Amniotic stem cell (primary cell): ENCODE data around the gene BOC.

Experiments
- DNase-seq: peaks from one replicate; lab custom pipeline; 2025; lab: John Stamatoyannopoulos, UW

BOC gene

DNA sequence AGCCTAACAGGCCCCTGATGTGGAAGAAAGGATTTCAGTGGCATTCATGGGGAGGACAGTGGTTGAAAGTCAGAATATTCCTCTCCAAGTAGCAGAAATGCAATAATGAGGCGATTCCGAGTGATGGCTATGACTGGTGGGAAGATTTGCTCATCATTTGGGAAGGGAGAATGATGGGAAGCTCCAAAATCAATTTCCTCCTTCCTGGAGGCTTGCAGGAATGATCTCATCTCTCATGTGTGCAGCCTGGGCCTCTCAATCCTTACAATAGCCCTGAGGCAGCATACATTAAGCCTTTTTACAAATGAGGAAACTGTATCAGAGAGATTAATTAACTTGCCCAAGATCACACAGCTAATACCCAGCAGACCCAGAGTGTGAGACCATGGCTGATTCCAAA, 58.7 kb downstream of the BOC start:
- no peak for DNase-seq

DNA sequence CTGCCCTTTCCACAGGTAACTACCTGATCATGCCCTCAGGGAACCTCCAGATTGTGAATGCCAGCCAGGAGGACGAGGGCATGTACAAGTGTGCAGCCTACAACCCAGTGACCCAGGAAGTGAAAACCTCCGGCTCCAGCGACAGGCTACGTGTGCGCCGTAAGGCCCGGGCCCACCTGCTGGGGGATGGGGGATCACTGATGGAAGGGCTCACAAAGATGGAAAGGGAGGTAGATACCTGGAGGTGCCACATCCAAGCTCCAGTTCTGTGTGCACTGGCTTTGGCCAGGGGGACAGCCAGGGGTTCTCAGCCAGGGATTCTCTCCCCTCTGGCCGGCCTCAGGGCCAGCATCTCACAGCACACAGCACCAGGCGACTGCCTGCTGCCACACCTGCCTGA, 59.4 kb downstream of the BOC start:
- DNase-seq = no peak

DNA sequence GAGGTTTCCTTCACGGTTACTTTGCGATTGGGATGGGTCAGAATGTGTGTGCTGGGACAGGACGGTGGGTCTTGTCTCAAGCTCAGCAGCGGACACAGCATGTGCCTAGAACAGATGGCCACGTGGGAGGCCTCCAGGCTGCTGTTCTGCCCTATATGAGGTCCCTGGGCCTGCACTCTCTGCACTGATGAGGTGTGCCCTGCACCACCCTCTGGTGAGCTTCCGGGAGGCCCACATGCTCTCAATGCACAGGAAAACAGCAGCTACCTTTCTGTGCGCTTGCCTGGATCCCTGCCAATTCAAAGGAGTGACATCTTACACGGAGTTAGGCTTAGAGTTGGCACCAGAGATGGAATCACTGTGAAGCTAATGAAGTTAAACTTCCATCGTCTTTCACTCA, 59.8 kb downstream of the BOC start:
- DNase-seq = no peak

DNA sequence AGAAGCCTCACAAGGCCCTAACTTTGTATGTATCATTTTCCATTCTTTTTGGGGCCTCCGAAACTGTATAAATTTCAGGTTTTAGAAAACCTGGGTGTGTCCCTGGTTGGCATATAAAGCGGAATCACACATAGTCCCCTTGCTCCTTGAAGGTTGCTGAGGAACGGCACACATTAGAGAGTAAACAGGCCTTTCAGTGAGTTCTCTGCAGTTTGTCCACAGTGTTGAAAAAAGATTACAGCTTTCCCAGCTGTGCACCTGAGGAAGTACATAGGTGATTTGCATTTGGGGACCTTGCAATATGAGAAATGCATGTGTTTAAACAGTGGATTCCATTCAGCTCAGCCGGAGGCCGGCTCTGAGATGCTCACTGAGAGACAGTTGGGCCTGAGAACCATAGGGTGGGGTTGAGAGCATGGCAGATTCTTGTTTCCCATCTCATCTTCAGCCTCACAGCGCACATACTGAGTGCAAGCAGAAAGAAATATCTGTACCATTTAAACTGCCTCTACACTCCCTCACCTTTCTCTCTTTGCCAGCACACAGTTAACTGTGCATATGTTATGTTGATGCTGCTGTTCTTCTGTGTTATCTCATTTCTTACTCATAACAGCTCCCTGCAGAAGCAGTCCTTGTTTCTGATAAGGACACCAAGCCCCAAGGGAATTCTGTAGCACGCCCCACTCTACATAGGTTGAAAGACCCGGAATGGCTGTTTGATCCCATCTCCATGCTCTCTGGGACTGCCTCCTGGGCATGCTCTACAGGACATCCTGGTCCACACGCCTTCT, 60.4 kb downstream of the BOC start:
- DNase-seq = no peak

DNA sequence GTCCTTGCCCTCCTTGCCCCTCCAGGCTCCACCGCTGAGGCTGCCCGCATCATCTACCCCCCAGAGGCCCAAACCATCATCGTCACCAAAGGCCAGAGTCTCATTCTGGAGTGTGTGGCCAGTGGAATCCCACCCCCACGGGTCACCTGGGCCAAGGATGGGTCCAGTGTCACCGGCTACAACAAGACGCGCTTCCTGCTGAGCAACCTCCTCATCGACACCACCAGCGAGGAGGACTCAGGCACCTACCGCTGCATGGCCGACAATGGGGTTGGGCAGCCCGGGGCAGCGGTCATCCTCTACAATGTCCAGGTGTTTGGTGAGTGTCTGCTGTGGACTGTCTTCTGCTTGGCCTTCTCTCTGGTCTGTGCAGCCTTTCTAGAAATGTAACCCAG, 61.0 kb downstream of the BOC start:
- DNase-seq = no peak

DNA sequence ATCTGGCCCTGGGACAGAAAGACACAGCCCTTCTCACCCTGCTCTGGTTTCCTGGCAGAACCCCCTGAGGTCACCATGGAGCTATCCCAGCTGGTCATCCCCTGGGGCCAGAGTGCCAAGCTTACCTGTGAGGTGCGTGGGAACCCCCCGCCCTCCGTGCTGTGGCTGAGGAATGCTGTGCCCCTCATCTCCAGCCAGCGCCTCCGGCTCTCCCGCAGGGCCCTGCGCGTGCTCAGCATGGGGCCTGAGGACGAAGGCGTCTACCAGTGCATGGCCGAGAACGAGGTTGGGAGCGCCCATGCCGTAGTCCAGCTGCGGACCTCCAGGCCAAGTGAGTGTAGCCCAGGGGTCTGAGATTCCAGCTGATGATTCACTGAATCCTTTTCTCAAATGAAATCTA, 61.7 kb downstream of the BOC start:
- DNase-seq = no peak

DNA sequence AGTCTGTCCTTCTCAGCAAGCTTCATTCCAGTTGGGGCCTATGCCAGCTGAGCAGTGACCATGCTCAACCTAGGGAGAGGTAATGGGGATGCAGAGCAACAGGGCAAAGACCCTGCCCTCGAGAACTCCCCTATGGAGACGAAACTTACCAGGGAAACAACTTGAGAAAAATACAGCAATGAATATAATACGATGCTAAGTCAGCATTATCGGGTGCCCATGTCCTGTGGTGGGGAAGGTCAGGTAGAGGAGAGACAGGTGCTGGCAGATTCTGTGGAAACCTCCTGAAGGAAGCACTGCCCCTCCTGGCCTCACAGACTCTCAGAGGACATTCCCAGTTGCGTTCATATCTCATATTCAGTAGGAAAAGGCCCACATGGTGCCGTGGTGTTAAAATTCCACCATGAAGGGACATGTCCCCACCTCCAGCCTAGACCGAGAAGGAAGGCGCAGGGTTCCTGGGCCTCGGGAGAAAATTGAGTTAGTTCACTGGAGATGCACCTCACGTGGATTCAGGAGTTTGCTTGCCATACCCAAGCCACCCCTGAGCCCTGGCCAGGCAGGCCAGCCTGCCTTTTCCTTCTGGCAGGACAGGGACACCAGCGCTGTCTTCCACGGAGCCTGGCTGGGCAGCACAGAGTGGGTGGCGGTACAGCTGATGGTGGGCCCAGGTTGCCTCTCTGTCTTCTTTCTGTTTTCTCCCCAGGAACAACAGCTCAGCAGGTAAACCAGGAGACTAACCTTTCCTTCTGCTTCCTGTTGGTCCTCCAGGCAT, 62.4 kb downstream of the BOC start:
- no peak for DNase-seq

DNA sequence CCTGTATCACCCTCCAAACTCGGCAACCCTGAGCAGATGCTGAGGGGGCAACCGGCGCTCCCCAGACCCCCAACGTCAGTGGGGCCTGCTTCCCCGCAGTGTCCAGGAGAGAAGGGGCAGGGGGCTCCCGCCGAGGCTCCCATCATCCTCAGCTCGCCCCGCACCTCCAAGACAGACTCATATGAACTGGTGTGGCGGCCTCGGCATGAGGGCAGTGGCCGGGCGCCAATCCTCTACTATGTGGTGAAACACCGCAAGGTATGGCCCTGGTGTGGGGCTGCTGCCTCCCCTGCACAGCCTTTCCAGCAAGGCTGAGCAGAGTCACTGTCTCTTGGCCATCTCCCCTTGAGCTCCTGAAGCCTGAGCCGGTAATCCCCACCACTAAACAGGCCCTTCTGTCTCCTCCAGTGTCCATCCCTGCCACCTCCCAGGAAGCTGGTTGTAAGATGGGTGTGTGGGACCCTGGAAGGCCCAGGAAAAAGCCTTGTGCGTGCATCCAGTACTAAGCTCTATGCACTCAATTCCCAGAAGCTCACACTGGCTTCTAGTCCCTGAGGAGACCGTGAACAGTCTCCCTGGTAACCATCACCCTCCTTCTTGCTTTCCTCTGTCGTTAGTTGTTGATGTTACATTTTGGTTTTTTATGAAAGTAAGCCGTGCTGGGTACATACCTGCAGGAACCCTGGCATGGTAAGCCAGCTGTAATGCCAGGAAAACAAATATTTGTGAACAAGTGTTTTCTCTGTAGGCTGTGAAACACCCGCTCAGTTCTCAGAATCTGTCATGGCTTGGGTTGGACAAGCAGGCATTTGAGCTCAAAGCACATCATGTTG, 63.3 kb downstream of the BOC start:
- no peak for DNase-seq

DNA sequence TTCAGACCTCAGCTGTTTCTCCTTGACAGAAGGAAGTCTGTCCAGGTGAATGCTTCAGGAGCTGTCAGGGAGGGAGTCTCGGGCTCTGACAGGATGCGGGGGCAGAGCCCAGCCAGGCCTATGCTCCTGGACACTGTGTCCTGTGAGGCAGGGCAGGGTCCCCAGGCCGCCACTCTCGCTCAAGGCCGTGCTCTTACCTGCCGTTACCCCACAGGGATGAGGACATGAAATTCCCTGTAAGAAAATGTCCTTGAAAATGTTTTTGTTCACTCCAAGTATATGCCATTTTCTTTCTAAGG, 63.9 kb downstream of the BOC start:
- no peak for DNase-seq

DNA sequence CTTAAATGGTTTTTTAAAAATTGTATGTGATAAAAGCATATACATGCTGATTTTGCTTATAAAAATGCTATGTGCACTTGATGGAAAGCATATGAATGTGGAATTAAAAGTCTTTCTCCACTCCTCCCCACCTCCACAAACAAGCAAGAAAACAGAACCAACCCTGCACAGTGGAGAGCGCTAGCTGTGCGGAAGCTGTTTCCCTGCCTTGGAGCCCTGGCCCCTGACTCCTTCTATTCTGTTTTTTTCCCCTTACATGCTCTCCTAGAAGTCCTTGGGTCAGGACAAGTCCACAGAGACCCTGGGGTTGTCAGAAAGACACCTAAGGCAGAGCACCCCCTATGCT, 64.2 kb downstream of the BOC start:
- DNase-seq = no peak

DNA sequence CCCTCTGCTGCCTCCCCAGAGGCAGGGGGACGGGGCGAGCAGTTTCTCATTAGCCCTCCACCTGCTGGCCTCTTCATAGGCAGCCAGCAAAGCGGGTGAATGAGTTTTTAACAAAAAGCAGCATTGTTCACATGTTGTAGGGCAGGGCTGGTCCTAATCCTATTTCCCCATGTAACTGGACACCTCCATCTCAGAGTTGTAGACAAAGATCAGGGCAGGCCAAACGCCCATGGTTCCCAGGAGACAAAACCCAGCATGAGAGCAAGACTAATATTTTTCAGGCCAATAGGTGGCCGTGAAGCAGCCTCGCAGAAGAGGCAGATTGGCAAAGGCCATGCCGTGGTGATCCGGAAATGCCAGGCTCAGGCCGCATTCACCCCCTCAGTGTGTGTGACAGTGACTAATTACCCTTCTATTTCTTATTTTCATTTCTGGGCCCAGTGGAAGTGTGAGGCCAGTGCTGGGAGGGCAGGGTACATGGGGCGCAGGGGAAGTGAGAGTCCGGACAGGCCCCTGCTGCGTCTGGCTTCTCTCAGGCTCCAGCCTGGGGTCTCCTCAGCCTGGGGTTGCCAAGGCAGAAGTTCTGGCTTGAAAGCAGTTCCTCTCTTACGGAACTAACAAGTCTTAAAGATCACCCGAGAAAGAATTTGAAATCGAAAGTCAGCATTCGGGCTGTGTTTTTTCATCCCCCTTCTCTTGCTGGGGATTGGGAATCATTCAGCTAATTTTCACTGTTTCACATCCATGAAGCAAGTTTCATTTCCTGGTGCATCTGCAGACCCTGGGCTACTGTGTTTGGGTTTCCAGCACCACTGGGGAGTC, 64.8 kb downstream of the BOC start:
- DNase-seq = no peak

DNA sequence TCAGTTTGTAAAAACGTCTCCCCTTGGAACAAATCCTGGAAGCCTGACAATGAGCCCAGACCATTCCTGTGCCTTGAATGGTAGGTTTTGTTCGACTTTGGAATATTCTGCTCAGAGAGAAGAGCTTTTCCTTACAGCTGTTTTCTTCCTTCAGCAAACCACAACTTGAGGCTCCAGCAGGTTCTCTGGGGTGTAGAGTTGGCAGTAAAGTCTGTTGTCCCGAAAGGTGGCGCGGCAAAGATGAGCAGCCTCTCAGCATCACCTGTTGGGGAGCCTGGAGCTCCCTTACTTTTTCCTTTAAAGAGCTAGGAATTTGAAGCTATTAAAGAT, 65.4 kb downstream of the BOC start:
- DNase-seq = no peak

DNA sequence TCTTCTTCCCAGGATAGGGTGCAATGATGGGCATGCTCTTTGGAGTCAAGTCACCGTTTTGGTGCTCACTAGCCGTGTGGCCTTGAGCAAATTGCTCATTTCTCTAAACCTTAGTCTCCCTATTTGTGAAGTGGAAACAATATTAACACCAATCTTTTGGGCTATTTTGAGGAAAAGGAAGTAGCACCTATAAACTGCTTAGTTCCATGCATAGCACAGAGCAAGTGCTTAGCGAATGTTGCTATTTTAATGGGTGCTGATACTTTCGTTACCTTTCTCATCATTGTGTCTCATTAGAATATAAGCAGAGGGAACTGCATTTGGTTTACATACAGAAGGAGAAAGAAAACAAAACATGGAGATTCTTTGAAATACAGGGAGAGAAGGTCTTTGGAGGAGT, 66.1 kb downstream of the BOC start:
- no peak for DNase-seq

DNA sequence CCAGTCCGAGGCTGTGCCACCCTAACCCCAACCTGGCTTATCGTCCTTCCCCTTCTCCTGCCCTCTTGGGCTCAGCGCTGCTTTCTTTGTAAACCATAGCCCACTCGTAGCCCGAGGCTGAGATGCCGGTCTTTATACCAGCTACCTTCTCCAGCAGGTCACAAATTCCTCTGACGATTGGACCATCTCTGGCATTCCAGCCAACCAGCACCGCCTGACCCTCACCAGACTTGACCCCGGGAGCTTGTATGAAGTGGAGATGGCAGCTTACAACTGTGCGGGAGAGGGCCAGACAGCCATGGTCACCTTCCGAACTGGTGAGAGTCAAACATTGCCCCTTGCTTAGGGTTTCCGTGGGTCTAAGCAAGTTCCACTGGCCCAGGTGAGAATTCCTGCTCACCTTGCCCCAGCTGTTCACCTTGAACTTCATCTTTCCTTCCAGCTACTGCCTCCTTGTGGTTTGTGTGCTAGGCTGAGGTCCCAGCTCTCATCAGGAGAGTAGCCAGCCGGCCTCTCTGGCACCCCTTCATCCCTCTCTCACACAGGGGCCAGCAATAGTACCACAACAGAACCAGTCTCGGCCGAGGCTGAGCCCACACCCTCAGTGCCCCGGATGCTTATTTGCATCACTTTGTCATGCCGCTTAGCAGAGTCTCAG, 66.7 kb downstream of the BOC start:
- no peak for DNase-seq

DNA sequence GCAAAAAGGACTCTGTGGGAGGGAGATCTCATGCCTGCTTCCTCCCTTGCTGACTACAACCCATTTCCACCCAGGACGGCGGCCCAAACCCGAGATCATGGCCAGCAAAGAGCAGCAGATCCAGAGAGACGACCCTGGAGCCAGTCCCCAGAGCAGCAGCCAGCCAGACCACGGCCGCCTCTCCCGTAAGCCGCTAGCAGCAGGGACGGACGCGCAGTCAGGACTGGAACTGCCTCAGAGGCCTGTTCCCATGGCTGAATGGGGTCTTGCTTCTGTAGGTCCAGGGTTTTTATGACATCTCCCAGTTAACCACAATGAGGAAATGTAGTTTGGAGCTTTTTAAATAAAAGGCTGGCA, 67.2 kb downstream of the BOC start:
- DNase-seq = no peak

DNA sequence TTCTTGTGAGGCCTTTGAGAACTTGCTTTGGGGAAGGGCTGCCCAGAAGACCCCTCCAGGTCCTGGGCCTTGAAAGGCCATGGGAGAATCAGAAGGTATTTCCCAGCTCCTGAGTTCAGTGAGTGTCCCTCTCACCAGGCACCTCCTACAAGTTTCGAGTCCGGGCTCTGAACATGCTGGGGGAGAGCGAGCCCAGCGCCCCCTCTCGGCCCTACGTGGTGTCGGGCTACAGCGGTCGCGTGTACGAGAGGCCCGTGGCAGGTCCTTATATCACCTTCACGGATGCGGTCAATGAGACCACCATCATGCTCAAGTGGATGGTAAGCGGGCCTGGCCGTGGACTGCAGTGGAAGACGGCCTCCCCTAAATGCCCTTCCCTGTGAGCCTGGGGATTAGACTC, 68.3 kb downstream of the BOC start:
- DNase-seq = no peak

DNA sequence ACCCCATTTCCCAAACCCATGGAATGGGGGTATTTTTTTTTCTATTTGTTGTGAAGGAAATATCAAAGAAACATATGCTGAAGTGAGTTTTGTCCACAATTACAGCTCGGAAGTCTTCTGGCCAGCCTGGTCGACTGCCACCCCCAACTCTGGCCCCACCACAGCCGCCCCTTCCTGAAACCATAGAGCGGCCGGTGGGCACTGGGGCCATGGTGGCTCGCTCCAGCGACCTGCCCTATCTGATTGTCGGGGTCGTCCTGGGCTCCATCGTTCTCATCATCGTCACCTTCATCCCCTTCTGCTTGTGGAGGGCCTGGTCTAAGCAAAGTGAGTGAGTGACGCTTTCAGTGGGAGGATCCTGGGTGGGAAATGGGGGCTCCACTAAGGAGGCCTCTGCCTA, 71.9 kb downstream of the BOC start:
- DNase-seq = no peak

DNA sequence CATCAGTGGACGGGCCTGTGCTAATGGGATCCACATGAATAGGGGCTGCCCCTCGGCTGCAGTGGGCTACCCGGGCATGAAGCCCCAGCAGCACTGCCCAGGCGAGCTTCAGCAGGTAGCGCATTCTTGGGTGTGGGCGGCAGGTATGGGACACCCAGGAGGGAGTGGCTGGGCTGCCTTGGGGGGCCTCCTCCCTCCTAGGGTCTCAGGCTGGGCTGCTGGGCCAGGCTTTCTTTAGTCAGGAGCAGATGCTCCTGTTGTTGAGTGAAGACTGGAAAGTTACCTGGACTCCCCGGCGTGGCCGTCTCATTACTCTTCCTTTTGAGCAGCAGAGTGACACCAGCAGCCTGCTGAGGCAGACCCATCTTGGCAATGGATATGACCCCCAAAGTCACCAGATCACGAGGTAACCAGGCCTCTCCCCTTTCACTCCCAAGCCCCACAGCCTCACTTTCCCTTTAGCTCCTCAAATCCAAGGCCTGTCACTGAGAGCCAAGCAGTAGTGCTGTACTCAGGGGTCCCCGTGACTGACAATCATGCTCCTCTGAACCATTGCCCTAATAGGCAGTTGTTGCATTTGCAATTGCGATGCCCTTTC, 73.2 kb downstream of the BOC start:
- DNase-seq = no peak

DNA sequence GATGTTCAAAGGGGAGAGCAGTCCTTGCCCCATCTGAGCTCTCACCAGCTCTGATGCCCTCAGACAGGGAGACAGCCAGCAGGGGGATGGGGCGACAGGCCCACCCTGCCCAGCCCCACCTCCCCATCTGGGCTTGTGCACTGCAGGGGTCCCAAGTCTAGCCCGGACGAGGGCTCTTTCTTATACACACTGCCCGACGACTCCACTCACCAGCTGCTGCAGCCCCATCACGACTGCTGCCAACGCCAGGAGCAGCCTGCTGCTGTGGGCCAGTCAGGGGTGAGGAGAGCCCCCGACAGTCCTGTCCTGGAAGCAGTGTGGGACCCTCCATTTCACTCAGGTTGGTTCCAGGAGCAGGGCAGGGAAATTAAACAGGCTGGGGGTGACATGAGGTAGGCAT, 73.9 kb downstream of the BOC start:
- DNase-seq = no peak

DNA sequence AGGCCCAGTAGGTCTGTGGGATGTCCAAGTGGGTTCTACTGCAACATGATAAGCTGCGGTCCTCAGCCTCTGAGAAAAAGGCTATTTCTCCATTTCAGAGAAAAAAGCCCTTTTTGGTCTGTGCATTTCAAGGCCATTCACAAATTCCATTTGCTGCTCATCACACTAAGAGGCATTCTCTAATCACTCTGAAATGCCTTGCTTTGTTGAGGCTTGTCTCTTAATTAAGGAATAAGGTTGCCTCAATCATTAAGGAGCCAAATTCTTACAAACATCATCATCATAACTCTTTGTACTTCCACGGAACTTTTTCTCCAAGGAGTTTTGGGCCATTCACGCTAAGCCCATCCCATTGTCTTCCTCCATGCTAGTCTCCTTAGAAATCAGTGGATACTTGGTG, 74.4 kb downstream of the BOC start:
- DNase-seq = no peak

DNA sequence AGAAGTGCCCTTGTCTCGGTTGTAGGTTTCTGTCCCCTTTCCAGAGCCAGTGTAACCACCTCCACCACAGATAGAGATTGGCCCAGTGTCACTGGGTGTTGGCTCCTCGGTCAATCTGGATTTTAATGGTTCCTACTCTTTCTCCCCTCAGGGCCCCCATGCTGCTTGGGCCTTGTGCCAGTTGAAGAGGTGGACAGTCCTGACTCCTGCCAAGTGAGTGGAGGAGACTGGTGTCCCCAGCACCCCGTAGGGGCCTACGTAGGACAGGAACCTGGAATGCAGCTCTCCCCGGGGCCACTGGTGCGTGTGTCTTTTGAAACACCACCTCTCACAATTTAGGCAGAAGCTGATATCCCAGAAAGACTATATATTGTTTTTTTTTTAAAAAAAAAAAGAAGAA, 75.2 kb downstream of the BOC start:
- DNase-seq = no peak
